Activated T-helper 1 cell treated with anti-CD3 and anti-CD28 coated beads, Interleukin-2, amount 50 U/mL, for 16 hours (primary cell): ENCODE data around the gene MAP2K5.

ENCODE experiments used
- DNase-seq, 2 donors: peaks; one replicate each; pipeline ENCODE4 v3.0.0-alpha.2; 2020; ENCODE audit warnings: low read depth in 1 of 2, low spot score in 1 of 2

The MAP2K5 gene

DNA sequence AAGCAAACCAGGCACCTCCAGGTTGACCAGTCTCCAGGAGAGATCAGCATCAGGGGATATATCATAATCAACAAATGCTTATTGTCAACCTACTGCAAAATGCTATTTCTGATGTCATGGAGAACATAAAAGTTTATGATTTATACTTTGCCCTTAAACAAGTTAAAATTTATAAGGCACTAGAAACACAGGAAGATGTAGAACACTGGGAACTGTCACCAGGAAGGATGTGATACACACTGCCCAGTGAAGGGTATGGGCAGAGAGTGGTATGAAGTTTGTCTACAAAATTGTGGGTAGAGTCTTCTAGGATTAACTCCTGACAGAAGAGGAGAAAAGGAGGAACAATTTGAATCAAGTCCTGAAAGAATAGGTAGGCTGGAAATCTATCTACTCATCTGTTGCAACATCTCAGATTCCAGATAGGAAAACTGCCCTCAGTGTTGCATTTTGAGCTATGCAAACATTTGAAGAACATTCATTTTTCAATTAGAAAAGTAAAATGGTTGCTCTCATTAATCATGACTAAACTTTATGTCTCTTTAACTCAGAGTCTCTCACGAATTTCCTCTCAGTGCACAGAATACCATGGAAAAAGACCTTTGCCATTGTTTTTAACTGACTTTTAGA, 176.9 kb downstream of the MAP2K5 start:
- DNase-seq = no peak

DNA sequence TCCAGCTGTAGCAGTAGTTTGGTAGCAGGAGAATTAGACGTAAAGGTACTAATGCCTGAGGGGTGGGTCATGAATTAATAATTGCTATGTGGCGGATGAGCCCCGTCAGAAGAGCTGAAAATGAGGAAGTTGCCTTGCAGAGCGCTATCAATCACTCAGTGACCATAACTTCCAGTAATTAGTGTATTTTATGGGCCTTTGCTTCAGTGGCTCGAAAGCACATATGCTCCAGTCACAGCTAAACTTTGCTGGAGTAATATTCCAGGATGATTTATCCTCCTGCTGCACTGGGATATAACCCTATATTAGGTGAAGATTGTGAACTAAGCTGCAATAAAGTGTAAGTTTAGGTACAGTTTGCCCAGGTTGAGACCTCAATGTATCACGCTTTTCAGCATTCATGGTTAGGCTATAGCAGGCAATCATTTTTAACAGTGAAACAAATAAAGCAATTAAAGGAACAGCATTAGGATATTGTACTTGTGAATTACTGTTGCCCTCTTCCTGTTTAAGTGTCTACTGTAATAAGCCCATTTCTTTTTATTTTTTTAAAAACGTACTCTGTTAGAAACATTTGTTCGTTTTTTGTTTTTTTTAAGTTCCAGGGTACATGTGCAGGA, 178.2 kb downstream of the MAP2K5 start:
- no peak for DNase-seq

GRCh38 chr15:67722030-67722817, 179.7 kb downstream of the MAP2K5 start:
- DNase-seq = no peak

- no peak for DNase-seq
These were observed 181.0 kb downstream of the MAP2K5 start for GRCh38 chr15:67723294-67724024.

DNA sequence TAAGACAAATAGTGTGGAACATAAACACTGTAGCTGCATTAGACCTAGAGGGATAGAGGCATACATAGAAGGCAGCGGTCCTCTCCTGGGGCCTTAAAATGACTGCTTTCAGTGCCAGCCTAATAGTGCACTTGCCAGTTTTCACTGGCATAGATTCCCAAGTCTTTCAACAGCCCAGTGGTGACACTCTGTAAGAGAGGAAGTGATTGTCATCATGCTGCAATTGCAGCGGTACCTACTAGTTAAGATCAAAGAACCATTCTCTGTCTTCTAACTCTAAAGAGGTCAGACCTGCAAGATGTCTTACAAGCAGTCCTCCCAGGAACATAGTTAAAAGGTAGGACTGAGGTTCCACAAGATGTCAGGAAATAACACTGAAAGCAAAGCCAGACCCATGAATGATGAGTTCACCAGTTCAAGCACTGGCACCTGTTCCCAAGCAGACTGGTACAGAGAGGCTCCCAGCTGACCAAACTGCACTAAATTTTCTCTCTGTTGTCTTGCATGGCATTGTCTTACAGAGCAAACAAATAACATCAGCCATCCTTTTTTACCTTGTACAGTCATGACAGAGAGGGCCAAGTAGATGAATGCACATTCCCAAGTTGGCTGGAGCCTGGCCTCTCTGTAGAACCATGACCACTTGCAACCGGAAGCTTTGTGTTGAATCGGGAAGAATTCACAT, 182.3 kb downstream of the MAP2K5 start:
- DNase-seq = no peak

DNA sequence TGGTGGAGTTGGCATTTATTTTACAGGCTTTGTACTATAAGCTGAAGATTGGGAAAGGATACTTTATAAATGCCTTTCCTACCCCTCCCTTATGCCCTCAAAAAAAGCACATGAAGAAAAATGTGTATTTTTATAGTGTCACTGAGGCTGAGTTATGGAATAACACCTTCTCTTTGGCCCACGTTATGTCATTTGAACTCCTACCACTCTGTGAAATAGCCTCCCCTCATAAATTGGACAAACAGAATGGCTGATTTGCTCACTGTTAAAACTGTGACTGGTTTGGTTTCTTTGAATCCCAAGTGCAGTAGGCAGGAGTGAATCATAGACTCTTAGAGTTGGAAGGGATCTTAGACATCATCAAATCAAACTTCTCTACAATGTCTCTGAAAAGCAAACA, 187.6 kb downstream of the MAP2K5 start:
- DNase-seq = no peak

- DNase-seq = no peak
These were observed 188.7 kb downstream of the MAP2K5 start for GRCh38 chr15:67731112-67731721.

DNA sequence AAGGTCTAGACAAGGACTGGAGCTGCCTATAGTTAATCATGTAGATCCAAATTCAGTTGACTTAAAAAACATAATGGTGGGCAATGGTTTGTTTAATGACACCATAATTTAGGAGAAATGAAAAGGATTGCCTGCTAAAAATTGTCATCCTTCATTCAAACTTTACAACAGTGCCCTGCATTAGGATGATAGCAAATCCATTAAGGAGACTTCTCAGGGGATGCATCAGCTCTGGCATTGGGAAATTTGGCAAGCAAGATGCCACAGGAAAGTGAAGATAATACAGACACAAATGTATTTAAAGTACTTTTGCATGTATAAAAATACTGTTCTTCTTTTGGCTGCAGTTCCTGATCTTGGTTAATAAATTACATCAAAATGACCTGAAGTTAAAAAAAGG, 189.7 kb downstream of the MAP2K5 start:
- no peak for DNase-seq

GRCh38 chr15:67732671-67733374, 190.3 kb downstream of the MAP2K5 start:
- no peak for DNase-seq

GRCh38 chr15:67735896-67736295, 193.4 kb downstream of the MAP2K5 start:
- DNase-seq = no peak

- DNase-seq = no peak
These were observed 194.3 kb downstream of the MAP2K5 start for GRCh38 chr15:67736810-67737209.

- no peak for DNase-seq
These were observed 195.6 kb downstream of the MAP2K5 start for GRCh38 chr15:67738056-67738455.

DNA sequence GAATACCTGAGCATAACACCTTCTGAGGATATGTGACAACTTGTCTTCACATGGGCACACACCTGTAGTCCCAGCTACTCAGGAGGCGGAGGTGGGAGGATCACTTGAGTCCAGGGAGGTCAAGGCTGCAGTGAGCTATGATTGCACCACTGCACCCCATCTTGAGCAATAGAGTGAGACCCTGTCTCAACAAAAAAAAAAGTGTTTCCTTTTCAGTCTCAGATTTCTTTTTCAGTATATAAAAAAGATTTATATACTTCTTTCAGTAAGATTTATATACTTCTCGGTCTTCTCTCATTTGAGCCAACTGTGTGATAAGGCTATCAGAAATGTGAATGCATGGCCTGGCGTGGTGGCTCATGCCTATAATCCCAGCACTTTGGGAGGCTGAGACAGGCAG, 197.9 kb downstream of the MAP2K5 start:
- no peak for DNase-seq

- DNase-seq = no peak
These were observed 198.8 kb downstream of the MAP2K5 start for GRCh38 chr15:67741308-67741707.

DNA sequence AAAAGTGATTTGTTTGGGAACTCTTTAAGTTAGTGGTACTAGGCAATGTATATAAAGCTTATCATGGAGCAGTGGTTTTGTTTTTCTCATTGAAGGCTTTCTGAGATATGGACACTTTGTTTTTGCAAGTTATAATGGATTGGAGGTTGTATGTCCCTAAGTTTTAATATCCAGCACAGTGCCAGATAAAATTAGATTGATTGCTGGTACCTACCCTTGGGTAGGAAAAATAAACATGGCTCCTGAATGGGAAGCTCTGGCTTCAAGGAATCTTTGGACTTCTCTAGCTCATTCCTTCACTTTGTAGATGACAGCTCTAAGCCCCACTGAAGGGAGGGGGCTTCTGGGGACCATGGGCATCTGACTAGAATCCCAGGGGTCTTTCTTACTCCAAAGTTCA, 201.1 kb downstream of the MAP2K5 start:
- no peak for DNase-seq

GRCh38 chr15:67744331-67745072, 202.0 kb downstream of the MAP2K5 start:
- DNase-seq = no peak

DNA sequence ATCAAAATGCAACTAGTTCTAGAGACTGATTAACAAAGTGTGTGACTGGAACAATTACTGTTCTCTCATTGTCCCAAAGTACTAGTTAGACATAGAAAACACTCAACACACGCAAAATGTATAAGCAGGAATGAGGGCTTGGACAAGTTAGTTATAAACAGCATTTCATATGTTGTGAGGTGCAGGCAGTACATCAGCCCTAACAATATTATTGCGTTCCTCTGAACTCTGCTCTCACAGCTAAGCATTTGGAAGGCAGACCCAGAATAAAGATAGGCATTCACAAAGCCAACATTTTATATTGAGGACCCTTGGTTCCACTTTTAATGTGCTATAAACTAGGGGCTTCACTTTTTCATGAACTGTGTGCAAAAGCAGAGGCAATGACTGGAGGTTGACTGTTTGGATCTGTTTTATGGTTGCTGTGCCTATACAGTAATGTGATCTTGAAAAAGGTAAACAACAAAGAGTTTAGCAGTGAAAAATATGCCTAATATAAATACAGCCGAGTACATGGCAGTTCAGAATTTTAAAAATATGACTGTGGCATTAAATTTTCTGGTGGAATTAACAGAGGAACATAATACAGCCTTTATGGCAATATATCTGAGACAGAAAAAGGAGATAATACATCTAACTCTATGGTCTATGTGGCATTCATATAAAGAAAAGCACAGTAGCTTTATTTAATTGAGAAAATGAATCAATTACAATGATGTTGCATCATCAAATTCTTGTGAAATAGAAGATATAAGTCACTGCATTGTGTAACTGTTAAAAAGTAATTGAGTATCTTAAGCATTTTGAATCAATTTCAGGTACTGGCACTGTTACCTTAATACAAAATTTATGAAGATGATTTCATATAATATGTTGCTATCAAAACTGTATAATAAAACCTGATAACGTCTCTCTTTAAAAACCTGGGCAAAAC, 202.8 kb downstream of the MAP2K5 start:
- DNase-seq = no peak

- no peak for DNase-seq
These were observed 203.5 kb downstream of the MAP2K5 start for GRCh38 chr15:67746022-67746421.
